NCI-H460 (cell line): Measurements from ENCODE around the gene PLXND1. TPM values are rescaled to one million over a fixed set of nuclear protein-coding genes. Genes with fewer than 3 reads are reported as not detected.
"Not testable (repeated sequence)": the region's sequence is repeated elsewhere in the genome, so short reads cannot be mapped to it uniquely, and the experiment has no call there.

Source experiments
- DNase-seq: peaks from one replicate; pipeline ENCODE4 v3.0.0-alpha.2; 2016; ENCODE audit warnings: low read depth; ENCODE audit errors: extremely low read depth
- total RNA-seq: library from RNA; depleted of rRNA; stranded (reverse); fragments of >200 nt; shearing (Covaris generic); gene quantifications from 2 replicates; pipeline ENCODE4 v1.2.3, GENCODE V29; 2014

The PLXND1 gene
- total RNA-seq, 1 experiment from 2014 or later, result 10.4 TPM

GRCh38 chr3:129614927-129615363 is 8.5 kb upstream of the PLXND1 start:
- no peak for DNase-seq

GRCh38 chr3:129614435-129614834 is 8.0 kb upstream of the PLXND1 start:
- no peak for DNase-seq

GRCh38 chr3:129613367-129613740 is 6.9 kb upstream of the PLXND1 start:
- no peak for DNase-seq

- no peak for DNase-seq
Measured at GRCh38 chr3:129612534-129613366, 6.3 kb upstream of the PLXND1 start.

- no peak for DNase-seq
Measured at GRCh38 chr3:129611812-129612533, 5.5 kb upstream of the PLXND1 start.

- no peak for DNase-seq
Measured at GRCh38 chr3:129611446-129611800, 4.9 kb upstream of the PLXND1 start.

GRCh38 chr3:129610794-129611445 is 4.4 kb upstream of the PLXND1 start:
- DNase-seq, result not testable (repeated sequence)

GRCh38 chr3:129610276-129610675 is 3.8 kb upstream of the PLXND1 start:
- no peak for DNase-seq

- no peak for DNase-seq
Measured at GRCh38 chr3:129609591-129610182, 3.2 kb upstream of the PLXND1 start.

- no peak for DNase-seq
Measured at GRCh38 chr3:129608936-129609590, 2.6 kb upstream of the PLXND1 start.

GRCh38 chr3:129608087-129608935 is 1.8 kb upstream of the PLXND1 start:
- DNase-seq, result no peak

GRCh38 chr3:129607391-129608068 is 1.1 kb upstream of the PLXND1 start:
- no peak for DNase-seq

- no peak for DNase-seq
Measured at GRCh38 chr3:129605922-129606635, 397 bp downstream of the PLXND1 start.

GRCh38 chr3:129605203-129605921 is 1.1 kb downstream of the PLXND1 start:
- no peak for DNase-seq

GRCh38 chr3:129604767-129605166 is 1.7 kb downstream of the PLXND1 start:
- DNase-seq, result no peak

- DNase-seq, result no peak
Measured at GRCh38 chr3:129603991-129604749, 2.3 kb downstream of the PLXND1 start.

- no peak for DNase-seq
Measured at GRCh38 chr3:129603561-129603942, 2.9 kb downstream of the PLXND1 start.
